ENCODE data around the gene CCDC160.

Gene CCDC160

GRCh38 chrX:134294548-134294947 lies 57.6 kb downstream of the CCDC160 start:
- H3K79me2 ChIP-seq (ENCODE audit: insufficient read depth, low read depth), result no peaks in the 10 kb centered on the region
- no peaks in the 10 kb centered on the region for H3K36me3 ChIP-seq (ENCODE audit: insufficient read depth)
- no peak overlapping the region for H3K27ac ChIP-seq
- no peak overlapping the region for H3K4me3 ChIP-seq (IDR thresholded peaks at IDR 0.05; ENCODE audit: insufficient read depth, low read depth, low read length)
- TF ChIP-seq CTCF (conservative IDR thresholded peaks at IDR 0.05; ENCODE audit: low read depth, low read length), result peak; percentile 54; the same call in 1 of the 2 replicates
- no peak overlapping the region for H3K9ac ChIP-seq
- no peak overlapping the region for H2AFZ ChIP-seq (ENCODE audit: low read depth)
- no peak overlapping the region for H3K4me2 ChIP-seq
- no peaks in the 10 kb centered on the region for H3K4me1 ChIP-seq (ENCODE audit: low read depth, poor library complexity, severe bottlenecking)
- no peaks in the 10 kb centered on the region for H4K20me1 ChIP-seq (ENCODE audit: insufficient read depth)
- no peaks in the 10 kb centered on the region for H3K27me3 ChIP-seq (ENCODE audit: insufficient read depth, low read depth)

All from KMS-11 (cell line).